Fibroblast of lung (primary cell): ENCODE results near the gene ATAT1. TPM values are rescaled to one million over a fixed set of nuclear protein-coding genes. Genes with fewer than 3 reads are reported as not detected.

ENCODE experiments used
- DNase-seq, 2 donors: peaks; one replicate each; pipeline versions ENCODE4 v3.0.0 to v3.0.0-alpha.2; 2010; ENCODE audit warnings: low read depth in 2 of 2
- H2AFZ ChIP-seq: 2 replicates; pipeline ENCODE4 v1.5.1; 2012; ENCODE audit warnings: low read length, control low read depth, inconsistent platforms
- H3K27ac ChIP-seq: 2 replicates; pipeline ENCODE4 v1.5.1; 2011; ENCODE audit warnings: low read length, control low read depth; ENCODE audit not compliant: insufficient read depth
- H3K27me3 ChIP-seq: 2 replicates; pipeline ENCODE4 v1.5.1; 2011; ENCODE audit warnings: mild to moderate bottlenecking, low read length; ENCODE audit not compliant: control insufficient read depth, insufficient read depth
- H3K36me3 ChIP-seq: 2 replicates; pipeline ENCODE4 v1.5.1; 2011; ENCODE audit warnings: low read length; ENCODE audit not compliant: control insufficient read depth, insufficient read depth
- H3K4me1 ChIP-seq: 2 replicates; pipeline ENCODE4 v1.5.1; 2011; ENCODE audit warnings: low read length; ENCODE audit not compliant: control insufficient read depth, insufficient read depth; ENCODE audit errors: extremely low read depth
- H3K4me2 ChIP-seq: 2 replicates; pipeline ENCODE4 v1.5.1; 2011; ENCODE audit warnings: low read length, control low read depth; ENCODE audit not compliant: insufficient read depth; ENCODE audit errors: extremely low read depth
- H3K4me3 ChIP-seq, 4 experiments: fragments of 200-600 bp in 1 of 4; sonication (generic) in 1 of 4; replicated peaks in 1 of 4; 2 replicates each; pipeline ENCODE4 v1.5.1; 2011 to 2016; ENCODE audit warnings: low read length in 4 of 4, low read depth in 3 of 4, mild to moderate bottlenecking in 3 of 4, control low read depth in 2 of 4, inconsistent platforms in 1 of 4, mixed read lengths in 1 of 4; ENCODE audit not compliant: insufficient read depth in 1 of 4; ENCODE audit errors: control extremely low read depth in 1 of 4
- H3K79me2 ChIP-seq: 2 replicates; pipeline ENCODE4 v1.5.1; 2012; ENCODE audit warnings: mild to moderate bottlenecking, low read length, inconsistent platforms; ENCODE audit not compliant: control insufficient read depth, insufficient read depth
- H3K9ac ChIP-seq: 2 replicates; pipeline ENCODE4 v1.5.1; 2011; ENCODE audit warnings: mild to moderate bottlenecking, low read length, control low read depth; ENCODE audit not compliant: insufficient read depth
- H3K9me3 ChIP-seq: 2 replicates; pipeline ENCODE4 v1.5.1; 2012; ENCODE audit warnings: low read depth, low read length; ENCODE audit not compliant: control insufficient read depth, insufficient read depth
- H4K20me1 ChIP-seq: 2 replicates; pipeline ENCODE4 v1.5.1; 2011; ENCODE audit warnings: low read length; ENCODE audit not compliant: control insufficient read depth, insufficient read depth; ENCODE audit errors: extremely low read depth
- CTCF ChIP-seq, 2 donors: IDR thresholded peaks in 1 of 2; conservative IDR thresholded peaks in 1 of 2; 1 replicate in 1 of 2; 2 replicates in 1 of 2; pipeline ENCODE4 v1.5.1; 2011 to 2012; ENCODE audit warnings: low read length in 2 of 2, control low read depth in 1 of 2, inconsistent platforms in 1 of 2, low read depth in 1 of 2, mild to moderate bottlenecking in 1 of 2
- EZH2 ChIP-seq: IDR thresholded peaks from 2 replicates; pipeline ENCODE4 v1.5.1; 2012; ENCODE audit warnings: low read length, control low read depth, mild to moderate bottlenecking; ENCODE audit errors: missing control alignments
- polyA plus RNA-seq, 2 donors: library from polyadenylated mRNA; depleted of rRNA in 1 of 2; stranded (reverse) in 1 of 2; unstranded in 1 of 2; fragments of >200 nt; gene quantifications; 2 replicates each; pipeline ENCODE4 v1.2.1, GENCODE V29; 2011 to 2012; ENCODE audit warnings: missing spikeins in 1 of 2
- total RNA-seq: library from RNA; depleted of rRNA; stranded (reverse); fragments of >200 nt; gene quantifications from 2 replicates; pipeline ENCODE4 v1.2.1, GENCODE V29; 2014

Gene ATAT1
- total and polyA plus RNA-seq, 2 donors (not counting 1 experiment from before 2014, with no cell fraction given) = 5.1 to 6.8 TPM

- Histone ChIP-seq H4K20me1 (no peaks in the 10 kb centered on the region), H3K4me2 (no peak overlapping the region), H3K27ac (no peak overlapping the region), H3K9ac (no peak overlapping the region), H3K9me3 (no peaks in the 10 kb centered on the region), H3K4me1 (no peaks in the 10 kb centered on the region), H3K27me3 (no peaks in the 10 kb centered on the region), H3K79me2 (no peaks in the 10 kb centered on the region), H2AFZ (no peak overlapping the region), H3K4me3 (no peak overlapping the region), H3K36me3 (peaks cover 34% of the 10 kb centered on the region)
- no peak for DNase-seq
- TF ChIP-seq CTCF (conservative IDR thresholded peaks at IDR 0.05 in 1 of 2, IDR thresholded peaks at IDR 0.05 in 1 of 2; ENCODE audit: low read depth in 1 of 2, low read length in 2 of 2) (no peak), EZH2 (no peak)
Observed at GRCh38 chr6:30599625-30600324, 26.9 kb upstream of the ATAT1 start.

GRCh38 chr6:30600451-30600961 is 26.2 kb upstream of the ATAT1 start:
- H4K20me1 ChIP-seq = no peaks in the 10 kb centered on the region
- no peaks in the 10 kb centered on the region for H3K27me3 ChIP-seq
- no peak overlapping the region for H3K4me3 ChIP-seq
- H2AFZ ChIP-seq = no peak overlapping the region
- no peaks in the 10 kb centered on the region for H3K4me1 ChIP-seq
- H3K79me2 ChIP-seq = no peaks in the 10 kb centered on the region
- DNase-seq = no peak
- no peaks in the 10 kb centered on the region for H3K9me3 ChIP-seq
- H3K9ac ChIP-seq = no peak overlapping the region
- peaks cover 40% of the 10 kb centered on the region for H3K36me3 ChIP-seq
- TF ChIP-seq CTCF (conservative IDR thresholded peaks at IDR 0.05 in 1 of 2, IDR thresholded peaks at IDR 0.05 in 1 of 2; ENCODE audit: low read depth in 1 of 2, low read length in 2 of 2) (no peak), EZH2 (no peak)
- H3K27ac ChIP-seq = no peak overlapping the region
- H3K4me2 ChIP-seq = no peak overlapping the region

GRCh38 chr6:30601436-30601814 is 25.2 kb upstream of the ATAT1 start:
- no peak for DNase-seq
- H3K79me2 ChIP-seq = no peaks in the 10 kb centered on the region
- H3K27ac ChIP-seq = no peak overlapping the region
- H3K4me2 ChIP-seq = no peak overlapping the region
- H2AFZ ChIP-seq = no peak overlapping the region
- no peaks in the 10 kb centered on the region for H3K27me3 ChIP-seq
- no peaks in the 10 kb centered on the region for H3K9me3 ChIP-seq
- no peaks in the 10 kb centered on the region for H3K4me1 ChIP-seq
- TF ChIP-seq EZH2 (no peak), CTCF (conservative IDR thresholded peaks at IDR 0.05 in 1 of 2, IDR thresholded peaks at IDR 0.05 in 1 of 2; ENCODE audit: low read depth in 1 of 2, low read length in 2 of 2) (no peak)
- no peak overlapping the region for H3K9ac ChIP-seq
- no peaks in the 10 kb centered on the region for H4K20me1 ChIP-seq
- no peak overlapping the region for H3K4me3 ChIP-seq
- H3K36me3 ChIP-seq = peaks cover 45% of the 10 kb centered on the region
